KG1 (cell line): ENCODE data around the gene PIM3.
A peak's percentile ranks its signal among the peaks of the same experiment; 100 is the strongest.

Source experiments
- DNase-seq: peaks from one replicate; lab custom pipeline; 2025; lab: John Stamatoyannopoulos, UW

PIM3 gene

DNA sequence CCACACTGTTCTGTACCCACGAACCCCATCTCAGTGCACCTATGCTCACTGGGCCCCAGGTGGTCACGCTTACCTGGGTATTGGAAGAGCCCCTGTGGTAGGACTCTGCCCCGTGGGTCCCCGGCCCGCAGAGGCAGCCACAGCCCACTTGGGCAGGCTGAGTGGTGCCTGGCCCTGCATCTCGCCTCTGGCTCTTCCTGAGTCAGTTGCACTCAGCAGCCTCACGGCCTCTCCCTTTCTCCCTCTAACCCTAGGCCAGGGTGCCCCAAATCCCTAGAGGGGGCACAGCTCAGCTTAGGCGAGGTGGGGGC lies 32.4 kb upstream of the PIM3 start:
- DNase-seq: no peak

- no peak for DNase-seq
Measured at GRCh38 chr22:49928555-49929210, 31.9 kb upstream of the PIM3 start.

DNA sequence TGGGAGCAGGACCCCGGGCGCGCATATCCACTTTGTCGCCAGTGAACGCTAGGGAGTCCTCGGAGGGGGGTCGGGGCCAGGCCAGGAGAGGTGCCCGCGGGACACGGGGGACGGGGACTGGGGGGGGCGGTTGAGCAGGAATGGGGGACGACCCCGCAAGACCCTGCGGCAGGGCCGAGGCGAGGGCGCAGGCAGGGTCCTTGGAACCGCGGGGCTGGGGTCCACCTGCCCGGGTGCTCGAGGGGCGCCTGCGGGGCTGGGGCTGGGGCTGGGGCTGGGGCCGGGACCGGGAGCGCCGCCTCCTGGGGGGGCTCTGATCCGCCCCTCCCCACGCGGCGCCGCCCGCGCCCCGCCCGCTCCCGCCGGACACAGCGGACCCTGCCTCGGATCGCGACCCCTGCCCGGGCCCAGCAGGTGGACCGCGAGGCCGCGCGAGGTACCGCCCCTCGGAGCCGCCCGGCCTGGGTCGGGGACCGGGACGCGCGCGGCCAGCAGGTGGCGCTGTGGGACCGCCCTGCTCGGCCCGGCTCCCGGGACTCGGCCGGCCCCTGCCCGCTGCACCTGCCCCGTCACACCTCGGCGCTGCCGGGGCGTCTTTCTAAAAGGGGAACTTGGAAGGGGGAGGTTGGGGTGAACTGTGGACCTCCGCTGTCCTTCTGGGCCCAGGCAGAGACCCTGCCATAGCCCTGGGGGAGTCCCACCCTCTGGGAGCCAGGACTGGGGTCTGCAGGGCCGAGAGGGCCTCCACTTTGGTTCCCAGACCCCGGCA lies 31.2 kb upstream of the PIM3 start:
- no peak for DNase-seq

GRCh38 chr22:49929994-49930575 lies 30.5 kb upstream of the PIM3 start:
- no peak for DNase-seq

DNA sequence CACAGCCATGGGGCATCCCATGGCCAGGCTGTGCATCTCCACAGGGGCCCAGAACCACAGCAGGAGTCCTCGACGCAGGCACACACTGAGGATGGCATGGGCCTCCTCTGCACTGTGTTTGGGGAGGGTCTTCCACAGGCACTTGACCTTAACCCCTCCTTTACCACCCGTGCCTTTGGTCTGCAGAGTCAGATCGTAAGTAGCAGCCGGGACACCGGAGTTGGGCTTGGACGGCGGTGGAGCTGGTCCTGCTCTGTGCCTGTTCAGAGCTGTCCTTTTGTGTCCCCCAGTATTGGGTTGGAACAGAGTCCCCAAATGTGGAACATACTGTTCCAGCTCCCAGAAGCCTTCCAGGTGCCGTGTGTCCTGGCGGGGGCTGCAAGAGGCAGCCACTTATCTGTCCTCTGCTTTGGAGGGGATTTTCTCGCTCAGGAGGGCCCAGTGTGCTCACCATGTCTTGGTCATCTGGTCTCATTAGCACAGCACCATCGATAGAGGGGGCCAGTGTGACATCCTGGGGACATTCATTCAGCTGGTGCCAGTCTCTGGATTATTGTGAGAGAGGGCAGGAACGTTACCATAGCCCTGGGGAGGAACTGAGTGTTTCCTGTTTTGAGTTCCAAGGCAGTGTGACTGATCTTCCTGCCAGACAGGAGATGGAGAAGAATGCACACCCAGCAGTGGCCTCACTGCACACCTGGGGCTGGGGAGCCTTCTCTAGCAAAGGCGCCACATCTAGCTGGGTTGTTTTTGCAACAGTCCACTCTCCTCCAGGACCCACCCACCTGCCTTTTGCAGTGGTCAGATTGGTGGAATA lies 29.8 kb upstream of the PIM3 start:
- peak; percentile 55 for DNase-seq

DNA sequence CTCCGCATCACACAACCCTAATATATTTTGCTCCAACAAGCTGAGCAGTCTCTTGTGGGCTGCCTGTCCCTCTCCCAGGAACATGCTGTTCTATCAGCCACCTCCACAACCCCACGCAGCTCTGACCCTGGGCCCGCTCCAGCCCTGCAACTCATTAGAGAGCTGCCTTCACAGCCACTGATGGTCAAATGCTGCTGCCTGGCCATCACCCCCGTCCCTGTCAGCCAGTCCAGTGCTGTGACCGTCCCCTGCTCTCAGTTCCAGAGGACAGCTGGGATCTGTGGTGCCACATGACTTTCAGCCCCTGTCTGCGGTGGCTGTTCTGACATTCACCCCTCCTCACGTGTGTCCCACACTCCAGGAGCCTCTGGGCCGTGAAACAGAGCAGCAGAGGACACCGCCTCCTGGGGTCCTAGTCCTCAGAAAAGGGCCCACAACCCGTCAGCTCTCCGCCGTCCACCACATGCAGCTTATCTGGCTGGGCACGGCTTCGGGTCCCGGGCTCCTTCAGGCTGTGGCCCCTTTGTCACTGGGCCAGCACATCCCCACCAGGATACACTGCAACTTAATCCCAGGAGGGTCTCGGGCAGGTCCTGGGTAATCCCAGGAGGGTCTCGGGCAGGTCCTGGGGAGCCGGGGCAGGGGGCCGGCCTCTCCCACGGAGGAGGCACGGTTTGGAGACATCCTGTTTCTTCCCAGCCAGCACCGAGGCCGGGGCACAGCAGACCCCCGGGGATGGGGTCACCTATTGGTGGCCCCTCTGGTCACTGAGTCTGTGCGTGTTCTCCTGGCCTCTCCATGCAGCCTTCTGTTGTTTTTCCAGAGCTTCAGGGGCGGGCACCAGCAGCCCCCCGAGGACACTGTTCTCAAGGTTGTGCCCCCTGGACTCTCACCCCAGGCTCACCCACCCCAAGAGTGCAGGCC lies 27.1 kb upstream of the PIM3 start:
- no peak for DNase-seq

GRCh38 chr22:49934160-49934890 lies 26.2 kb upstream of the PIM3 start:
- no peak for DNase-seq

- no peak for DNase-seq
Measured at GRCh38 chr22:49934891-49935557, 25.5 kb upstream of the PIM3 start.

GRCh38 chr22:49935561-49935960 lies 25.0 kb upstream of the PIM3 start:
- no peak for DNase-seq

- DNase-seq: peak; percentile 61
Measured at GRCh38 chr22:49936018-49936972, 24.3 kb upstream of the PIM3 start.

DNA sequence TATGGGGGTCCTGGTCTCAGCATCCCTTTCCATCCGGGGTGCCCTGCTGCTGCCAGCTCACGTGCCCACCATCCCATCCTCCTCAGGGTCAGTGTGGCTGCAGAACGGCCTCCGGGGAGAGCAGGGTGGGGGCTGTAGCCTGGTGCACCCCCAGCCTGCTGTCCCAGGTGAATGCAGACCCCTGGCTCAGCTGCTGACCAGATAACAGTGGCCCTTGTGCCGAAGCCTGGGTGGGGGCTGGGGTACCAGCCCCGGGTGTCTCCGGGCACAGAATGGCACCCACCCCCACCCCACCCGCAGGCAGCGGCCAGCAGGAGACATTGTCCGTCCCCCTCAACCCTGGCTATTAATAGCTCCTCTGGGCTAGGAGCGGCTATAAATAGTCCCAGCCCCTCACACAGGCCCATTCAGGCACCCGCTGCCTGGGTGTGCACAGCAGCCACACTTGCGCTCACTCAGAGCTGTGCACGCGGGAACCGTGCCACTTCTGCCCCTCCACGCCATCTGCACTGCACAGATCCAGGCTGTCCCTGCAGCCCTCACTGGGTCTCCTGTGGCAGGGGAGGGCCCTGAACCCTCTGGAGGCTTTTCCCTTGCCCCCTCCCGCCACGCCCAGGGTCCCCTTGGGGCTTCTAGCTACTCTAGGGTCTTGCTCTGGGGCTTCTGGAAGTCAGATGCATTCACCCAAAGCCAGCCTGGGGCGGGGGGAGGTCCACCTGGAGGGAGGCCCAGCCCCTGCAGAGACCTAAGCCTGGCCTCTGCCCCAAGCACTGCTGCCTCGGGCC lies 23.4 kb upstream of the PIM3 start:
- no peak for DNase-seq

- no peak for DNase-seq
Measured at GRCh38 chr22:49937758-49938564, 22.6 kb upstream of the PIM3 start.

DNA sequence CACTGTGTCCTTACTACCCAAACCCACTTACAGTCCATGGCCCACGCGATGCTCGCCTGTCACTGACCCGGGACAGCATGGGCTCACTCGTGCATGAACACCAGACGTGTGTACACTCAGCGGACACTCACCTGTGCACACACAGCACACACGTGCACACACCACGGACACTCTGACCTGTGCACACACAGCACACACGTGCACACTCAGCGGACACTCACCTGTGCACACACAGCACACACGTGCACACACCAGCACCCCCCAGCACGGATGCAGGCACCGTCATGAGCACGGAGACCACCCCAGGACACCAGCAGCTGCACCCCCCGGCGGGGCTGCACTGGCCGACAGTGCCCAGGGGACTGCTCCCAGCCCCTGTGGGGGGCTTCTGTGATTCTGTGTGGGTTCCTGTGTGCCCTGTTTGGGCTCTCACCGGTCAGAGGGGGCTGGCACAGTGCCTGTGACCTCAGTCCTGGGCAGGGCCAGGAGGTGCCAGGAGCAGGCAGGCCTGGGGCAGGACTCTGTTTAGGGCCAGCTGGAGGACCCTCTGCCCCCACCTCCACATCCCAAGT lies 21.9 kb upstream of the PIM3 start:
- DNase-seq: no peak

DNA sequence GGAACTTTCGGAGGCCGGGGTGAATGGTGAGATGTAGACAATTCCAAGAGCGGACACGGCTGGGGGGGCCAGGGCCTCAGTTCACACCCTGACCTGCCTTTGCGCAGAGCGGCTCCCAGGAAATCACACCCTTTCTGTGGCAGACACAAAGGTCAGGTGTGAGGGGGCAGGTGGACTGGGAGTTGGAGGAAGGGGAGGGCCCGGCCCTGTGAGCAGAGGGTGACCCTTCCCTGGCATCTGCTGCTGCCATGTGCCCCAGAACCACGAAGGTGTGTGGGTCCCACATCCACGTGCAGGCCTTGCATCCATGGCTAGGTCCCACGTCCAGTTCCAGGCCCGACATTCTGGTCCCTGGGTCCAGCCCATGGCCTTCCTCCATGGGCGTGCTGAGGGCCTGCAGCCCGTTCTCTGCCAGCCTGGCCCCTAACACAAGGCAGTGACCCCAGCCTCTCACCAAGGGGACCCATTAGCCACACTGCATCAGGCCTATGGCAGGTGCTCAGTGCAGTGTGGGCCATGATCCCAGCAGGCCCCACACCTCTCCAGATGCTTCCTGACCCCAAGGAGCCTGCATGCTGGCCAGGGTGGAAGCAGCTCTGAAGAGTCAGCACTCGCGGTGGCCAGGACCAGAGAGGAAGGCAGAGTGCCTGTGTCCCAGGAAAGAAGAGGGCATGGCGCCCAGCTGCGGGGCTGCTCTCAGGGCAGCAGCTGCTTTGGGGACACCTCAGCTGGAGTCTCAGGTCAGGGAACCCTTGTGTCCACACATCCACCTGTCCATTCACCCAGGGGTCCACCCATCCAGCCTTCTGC lies 18.9 kb upstream of the PIM3 start:
- no peak for DNase-seq

DNA sequence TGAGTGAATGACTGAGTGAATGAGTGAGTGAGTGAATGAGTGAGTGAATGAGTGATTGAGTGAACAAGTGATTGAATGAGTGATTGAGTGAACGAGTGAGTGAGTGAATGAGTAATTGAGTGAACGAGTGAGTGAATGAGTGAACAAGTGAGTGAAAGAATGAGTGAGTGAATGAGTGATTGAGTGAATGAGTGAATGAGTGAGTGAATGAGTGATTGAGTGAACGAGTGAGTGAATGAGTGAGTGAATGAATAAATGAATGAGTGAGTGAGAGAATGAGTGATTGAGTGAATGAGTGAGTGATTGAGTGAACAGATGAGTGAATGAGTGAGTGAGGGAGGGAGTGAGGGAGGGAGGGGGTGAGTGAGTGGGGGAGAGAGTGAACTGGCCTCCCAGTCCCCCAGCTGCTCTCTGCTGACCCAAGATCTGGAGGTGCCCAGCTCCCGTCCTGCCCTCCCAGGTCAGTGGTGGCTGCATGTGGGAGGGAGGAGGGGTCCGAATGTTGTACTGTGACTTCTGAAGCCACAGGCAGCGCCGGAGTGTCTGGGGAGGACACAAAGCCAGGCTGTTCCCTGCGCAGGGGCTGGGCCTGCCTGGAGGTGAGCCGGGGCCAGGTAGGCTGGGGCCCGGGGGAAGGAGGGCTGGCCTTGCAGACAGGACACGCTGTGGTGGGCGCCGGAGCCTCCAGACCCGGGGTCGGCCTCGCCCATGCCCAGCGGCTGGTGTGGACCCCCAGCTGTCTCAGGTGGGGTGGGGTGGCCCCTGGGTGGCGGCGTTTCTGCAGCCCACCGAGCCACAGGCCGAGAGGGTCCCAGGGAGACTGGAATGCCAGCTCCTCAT lies 17.8 kb upstream of the PIM3 start:
- no peak for DNase-seq
